Amniotic epithelial cell (primary cell): Measurements from ENCODE around the gene UCN3.

ENCODE experiments used
- DNase-seq: peaks from one replicate; pipeline ENCODE4 v3.0.0-alpha.2; 2010; ENCODE audit warnings: low read depth

Gene UCN3, protein sequence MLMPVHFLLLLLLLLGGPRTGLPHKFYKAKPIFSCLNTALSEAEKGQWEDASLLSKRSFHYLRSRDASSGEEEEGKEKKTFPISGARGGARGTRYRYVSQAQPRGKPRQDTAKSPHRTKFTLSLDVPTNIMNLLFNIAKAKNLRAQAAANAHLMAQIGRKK

GRCh38 chr10:5364890-5365338 is at the start of gene UCN3:
Gene UCN3, plus strand, starts transcription at chr10:5364966. Its CDS starts 8,755 bp downstream, at chr10:5373721.
- no peak for DNase-seq

DNA sequence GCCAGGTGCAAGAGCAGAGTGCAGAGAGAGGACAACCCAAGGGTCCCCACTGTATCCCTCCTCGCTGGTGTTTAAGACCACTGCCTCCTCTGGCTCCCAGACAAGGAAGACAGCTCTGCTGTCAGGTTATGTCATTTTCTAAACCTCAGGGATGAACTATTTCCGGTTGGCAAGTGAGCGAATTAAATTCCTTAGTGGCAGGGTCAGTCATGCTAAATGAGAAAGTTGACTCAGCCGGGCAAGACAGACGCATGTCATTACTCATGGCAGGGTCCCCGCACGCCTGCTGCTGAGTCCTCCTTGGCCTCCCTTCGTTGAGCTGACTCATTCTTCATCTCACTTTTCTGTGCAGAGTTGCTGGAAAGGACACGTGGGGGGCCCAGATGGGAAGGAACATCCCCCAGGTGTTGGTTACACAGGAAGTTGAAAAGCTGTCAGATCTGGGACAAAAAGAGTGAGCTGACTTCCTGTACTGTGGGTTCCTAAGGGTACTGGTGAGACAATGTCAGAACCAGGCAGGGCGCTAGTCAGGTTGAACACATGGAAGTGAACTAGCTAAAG is 47.1 kb upstream of the UCN3 start:
- DNase-seq, result peak; percentile 30

DNA sequence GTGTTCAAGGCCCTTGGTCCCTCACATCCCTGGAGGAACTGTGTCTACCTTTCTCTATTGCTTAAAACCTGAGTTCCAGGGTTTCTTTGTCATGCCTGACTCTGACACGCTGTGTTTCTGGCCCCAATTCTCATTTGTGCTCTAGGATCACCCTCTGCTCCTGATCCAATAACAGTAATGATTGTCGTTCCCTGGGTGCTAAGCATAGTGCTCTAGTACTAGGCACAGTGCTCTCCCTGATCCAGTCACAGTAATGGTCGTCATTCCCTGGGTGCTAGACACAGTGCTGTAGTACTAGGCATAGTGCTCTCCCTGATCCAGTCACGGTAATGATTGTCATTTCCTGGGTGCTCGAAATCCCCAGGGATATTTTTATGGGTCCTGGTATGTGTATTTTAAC is 46.6 kb upstream of the UCN3 start:
- DNase-seq, result no peak

DNA sequence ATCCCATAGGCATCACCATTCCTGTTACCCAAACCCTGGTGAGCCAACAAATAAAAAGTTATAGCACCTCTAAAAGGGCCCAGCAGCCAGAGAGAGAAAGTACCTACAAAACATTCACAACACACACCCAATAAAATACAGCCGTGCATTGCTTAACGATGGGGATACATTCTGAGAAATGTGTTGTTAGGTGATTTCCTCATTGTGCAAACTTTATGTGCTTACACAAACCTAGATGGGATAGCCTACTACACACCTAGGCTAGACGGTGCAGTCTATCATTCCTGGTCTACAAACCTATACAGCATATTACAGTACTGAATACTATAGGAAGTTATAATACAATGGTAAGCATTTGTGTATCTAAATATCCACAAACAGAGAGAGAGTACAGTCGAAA is 44.9 kb upstream of the UCN3 start:
- DNase-seq, result no peak

- DNase-seq, result no peak
Observed at GRCh38 chr10:5321273-5321672, 43.5 kb upstream of the UCN3 start.

DNA sequence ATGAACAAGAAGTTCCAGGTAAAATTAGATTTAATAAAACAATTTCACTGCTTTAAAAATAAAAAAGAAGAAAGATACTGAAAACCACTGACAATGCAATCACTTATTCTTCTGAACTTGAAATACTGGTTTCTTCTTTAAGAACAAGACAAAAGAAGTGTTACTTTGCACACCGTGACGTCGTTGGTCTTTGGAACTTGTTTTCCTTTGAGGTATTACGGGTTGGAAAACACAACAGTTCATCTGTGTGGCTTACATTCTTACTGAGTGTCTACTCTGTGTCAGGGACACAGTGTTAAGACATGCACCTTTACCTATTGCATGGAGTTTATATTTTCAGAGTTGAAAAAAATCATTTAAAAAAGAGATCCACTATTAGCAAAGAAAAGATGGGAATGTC is 41.3 kb upstream of the UCN3 start:
- no peak for DNase-seq

DNA sequence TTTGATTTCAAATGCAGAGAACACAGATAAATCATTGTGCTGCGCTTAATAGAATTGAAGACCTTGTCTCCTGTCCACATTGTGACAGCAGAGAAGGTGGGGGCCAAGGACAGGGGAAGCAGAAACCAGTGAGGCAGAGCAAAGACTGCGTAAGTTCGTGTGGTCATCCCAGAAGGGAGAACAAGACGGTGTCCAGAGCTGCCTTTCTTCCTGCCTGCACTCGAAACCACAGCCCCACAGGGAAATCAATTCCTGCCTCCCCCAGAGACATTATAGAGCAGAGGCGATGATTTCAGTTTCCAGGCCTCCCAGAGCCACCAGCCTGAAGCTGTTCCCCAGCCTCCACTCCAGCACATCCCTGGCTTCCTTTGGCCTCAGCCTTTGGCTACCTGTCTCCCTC is 39.7 kb upstream of the UCN3 start:
- DNase-seq, result no peak

GRCh38 chr10:5334196-5334880 is 30.4 kb upstream of the UCN3 start:
- DNase-seq, result no peak

DNA sequence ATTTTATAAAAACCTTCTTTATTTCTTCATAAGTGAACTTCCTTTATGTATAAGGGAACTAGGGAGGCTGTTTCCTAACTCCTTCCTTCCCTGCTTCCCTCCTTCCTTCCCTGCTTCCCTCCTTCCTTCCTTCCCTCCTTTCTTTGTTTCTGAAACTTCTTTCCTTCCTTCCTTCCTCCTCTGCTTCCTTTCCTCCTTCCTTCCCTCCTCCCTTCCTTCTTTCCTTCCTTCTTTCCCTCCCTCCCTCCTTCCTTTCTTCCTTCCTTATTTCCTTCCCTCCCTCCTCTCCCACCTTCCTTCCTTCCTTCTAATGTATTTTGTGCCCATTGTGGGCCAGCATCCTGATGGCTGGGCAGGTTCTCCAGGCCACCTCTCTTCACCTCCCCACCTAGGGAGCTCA is 26.8 kb upstream of the UCN3 start:
- DNase-seq, result no peak

DNA sequence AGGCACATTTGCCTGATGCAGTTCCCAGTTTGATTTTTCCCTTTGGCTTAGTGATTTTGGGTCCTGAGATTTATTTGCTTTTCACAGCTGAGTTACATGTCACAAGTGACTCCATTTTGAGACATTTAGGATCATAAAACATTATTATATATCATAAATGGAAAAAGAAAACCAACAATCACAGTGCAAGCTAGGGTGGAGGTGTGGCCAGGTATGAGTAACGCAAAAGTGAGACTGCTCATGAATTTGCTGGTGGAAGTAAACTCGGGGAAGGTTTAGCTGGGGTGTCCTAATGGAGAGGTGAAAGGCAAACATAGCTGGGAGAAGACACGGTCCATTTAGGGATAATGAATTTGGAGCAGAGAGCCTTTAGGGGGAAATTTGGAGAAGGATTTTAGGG is 21.7 kb upstream of the UCN3 start:
- no peak for DNase-seq

GRCh38 chr10:5343561-5343960 is 21.2 kb upstream of the UCN3 start:
- DNase-seq, result no peak

DNA sequence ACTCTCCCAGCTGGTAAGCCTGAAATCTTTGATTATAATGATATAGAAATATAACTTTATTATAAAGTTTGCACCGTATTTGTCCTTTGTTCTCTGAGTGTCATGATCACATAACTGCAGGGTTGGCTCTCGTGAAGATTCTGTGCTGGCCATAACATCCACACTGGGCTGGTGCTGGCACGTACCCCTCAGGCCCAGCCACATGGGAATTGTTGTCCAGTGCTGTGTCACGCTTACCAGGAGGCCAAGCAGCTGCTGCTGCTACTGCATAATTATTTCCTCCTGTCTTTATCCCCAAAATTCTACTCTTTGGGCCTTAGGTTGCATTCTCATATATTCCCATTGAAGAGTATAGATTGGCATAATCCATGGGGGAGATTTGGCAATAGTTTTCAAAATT is 20.8 kb upstream of the UCN3 start:
- DNase-seq, result no peak

GRCh38 chr10:5344746-5345145 is 20.0 kb upstream of the UCN3 start:
- no peak for DNase-seq

DNA sequence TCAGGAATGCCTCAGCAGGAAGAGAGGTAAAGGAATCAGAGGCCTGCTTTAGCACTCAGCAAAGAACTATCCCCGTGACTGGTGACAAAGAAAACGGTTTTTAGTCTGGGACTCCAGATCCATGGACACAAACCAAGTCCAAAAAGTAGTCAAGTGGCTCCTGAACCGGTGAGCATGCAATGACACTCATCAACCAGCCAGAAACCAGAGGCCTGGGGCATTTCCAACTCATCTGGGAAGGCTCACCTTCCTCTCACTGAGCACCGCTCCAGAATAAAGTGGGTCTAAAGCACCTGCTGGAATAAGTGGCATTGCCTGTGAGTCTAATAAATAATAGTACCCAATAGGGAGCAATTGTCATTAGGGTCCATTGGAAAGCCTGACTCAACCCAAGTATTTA is 17.9 kb upstream of the UCN3 start:
- DNase-seq, result no peak

GRCh38 chr10:5349362-5349761 is 15.4 kb upstream of the UCN3 start:
- DNase-seq, result no peak

DNA sequence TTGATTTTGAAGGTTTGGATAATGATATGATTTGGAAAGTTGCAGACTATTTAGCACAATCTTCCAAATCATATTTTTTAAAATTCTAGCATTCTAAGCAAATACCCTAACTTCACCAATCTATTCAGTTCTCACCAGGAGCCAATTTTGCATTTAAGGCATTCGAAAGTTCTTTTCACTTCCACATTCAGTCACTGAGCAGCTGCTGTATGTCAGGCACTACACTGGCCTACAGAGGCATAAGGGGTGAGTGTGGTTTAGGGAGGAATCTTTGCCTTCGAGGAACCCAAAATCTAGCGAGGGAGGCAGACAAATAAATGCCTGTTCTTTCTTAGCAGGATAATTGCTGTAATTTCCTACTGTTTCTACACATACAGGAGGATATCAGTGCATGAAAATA is 10.7 kb upstream of the UCN3 start:
- DNase-seq, result no peak

DNA sequence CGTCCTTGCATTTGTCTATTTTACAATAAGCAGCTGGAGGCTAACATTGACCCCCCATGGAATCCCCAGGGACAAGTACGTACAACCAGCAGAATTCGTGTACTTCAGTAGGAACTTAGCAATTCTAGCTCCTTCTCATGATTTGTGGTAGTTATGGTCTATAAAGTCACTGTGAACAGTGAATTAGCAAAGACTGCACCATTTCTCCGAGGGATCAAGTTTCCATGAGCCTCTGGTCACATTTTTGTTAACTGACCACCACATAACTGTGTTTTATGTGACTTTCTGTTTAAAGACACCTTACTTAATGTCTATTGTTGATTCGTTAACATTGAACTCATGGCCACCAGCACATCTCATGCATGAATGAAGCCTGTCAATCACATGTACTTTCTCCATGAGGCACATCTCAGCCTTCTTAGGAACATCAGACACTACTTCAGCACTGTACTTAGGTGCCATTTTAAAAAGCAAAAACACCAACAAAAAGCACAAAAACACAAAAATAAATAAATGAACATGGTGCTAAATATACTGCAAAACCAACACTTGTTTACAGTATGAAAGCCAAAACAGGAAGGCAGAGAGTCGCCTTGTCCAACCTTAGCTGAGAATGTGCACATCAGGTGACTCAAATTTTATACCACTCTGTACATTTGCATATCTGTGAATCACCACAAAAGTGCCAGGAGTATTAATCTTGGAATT is 9.0 kb upstream of the UCN3 start:
- no peak for DNase-seq

DNA sequence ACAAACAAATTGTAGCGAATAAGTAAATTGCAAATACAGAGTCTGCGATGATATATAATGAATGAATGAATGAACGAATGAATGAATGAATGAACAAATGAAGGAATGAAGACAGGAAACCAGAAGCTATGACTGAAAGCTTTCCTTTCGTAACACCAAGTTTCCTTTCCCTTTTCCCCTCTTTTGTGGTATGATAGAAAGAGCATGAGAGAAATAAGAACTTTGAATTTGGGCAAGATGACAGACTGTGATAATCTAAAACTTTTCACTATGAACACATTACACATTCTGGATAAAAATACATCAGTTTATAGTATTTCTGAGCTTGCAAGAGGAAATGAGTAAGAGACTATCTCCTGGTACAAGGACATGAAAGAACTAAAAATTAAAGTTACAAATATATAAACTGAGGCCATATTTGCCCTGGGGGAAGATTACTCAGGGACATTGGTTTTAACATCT is 8.4 kb upstream of the UCN3 start:
- no peak for DNase-seq

GRCh38 chr10:5360318-5360915 is 4.3 kb upstream of the UCN3 start:
- DNase-seq, result no peak

GRCh38 chr10:5361966-5362365 is 2.8 kb upstream of the UCN3 start:
- DNase-seq, result no peak

GRCh38 chr10:5362873-5363272 is 1.9 kb upstream of the UCN3 start:
- DNase-seq, result no peak

DNA sequence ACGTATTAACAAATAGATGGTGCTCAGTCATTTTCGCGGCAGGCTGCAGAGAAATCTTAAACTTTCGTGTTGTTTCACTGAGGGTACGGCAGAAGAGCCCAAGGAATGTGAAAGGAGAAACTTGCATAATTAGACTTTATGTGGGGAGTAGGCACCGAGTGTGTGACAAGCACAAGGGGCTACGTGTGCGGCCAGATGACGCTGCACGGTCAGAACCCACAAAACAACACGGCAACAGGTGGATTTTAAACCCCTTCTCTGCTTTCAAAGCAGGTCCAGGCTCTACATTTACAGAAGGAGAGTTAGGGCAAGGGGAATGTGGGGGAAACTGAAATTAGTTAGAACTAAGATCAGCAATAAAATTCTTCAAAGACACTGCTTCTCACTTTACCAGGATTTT is 392 bp upstream of the UCN3 start:
- no peak for DNase-seq

GRCh38 chr10:5365928-5366327 is 1.2 kb downstream of the UCN3 start:
- DNase-seq, result no peak
